Daoy (cell line): ENCODE results near the gene LIN28B. TPM values are rescaled to one million over a fixed set of nuclear protein-coding genes. Genes with fewer than 3 reads are reported as not detected.
"Not testable (repeated sequence)": the region's sequence is repeated elsewhere in the genome, so short reads cannot be mapped to it uniquely, and the experiment has no call there.

Experiments
- DNase-seq: peaks from one replicate; pipeline ENCODE4 v3.0.0-alpha.2; 2015; ENCODE audit warnings: low read depth
- total RNA-seq: library from RNA; depleted of rRNA; stranded (reverse); fragments of >200 nt; shearing (Covaris generic); gene quantifications from 2 replicates; pipeline ENCODE4 v1.2.3, GENCODE V29; 2014; rRNA removed

LIN28B gene
- 6.5 and 7.3 TPM in 2 replicates for total RNA-seq

GRCh38 chr6:104956731-104957294, at the start of gene LIN28B:
TSS of gene LIN28B (plus strand) at chr6:104957107. CDS start at chr6:104957251, 144 bp downstream.
- peak; percentile 57 for DNase-seq

GRCh38 chr6:104908031-104908887, 48.6 kb upstream of the LIN28B start:
- peak; percentile 25 for DNase-seq

GRCh38 chr6:104908888-104909525, 47.9 kb upstream of the LIN28B start:
- DNase-seq, result no peak

- no peak for DNase-seq
Observed at GRCh38 chr6:104921896-104922295, 35.0 kb upstream of the LIN28B start.

GRCh38 chr6:104928141-104928540, 28.8 kb upstream of the LIN28B start:
- DNase-seq, result peak; percentile 35

GRCh38 chr6:104929353-104929752, 27.6 kb upstream of the LIN28B start:
- DNase-seq, result no peak

GRCh38 chr6:104930939-104931338, 26.0 kb upstream of the LIN28B start:
- DNase-seq, result no peak

GRCh38 chr6:104936766-104937535, 20.0 kb upstream of the LIN28B start:
- no peak for DNase-seq

GRCh38 chr6:104940238-104940892, 16.5 kb upstream of the LIN28B start:
- no peak for DNase-seq

GRCh38 chr6:104940893-104941728, 15.8 kb upstream of the LIN28B start:
- DNase-seq, result no peak

GRCh38 chr6:104941729-104942091, 15.2 kb upstream of the LIN28B start:
- no peak for DNase-seq

- peak; percentile 25 for DNase-seq
Observed at GRCh38 chr6:104943781-104944180, 13.1 kb upstream of the LIN28B start.

GRCh38 chr6:104949206-104949605, 7.7 kb upstream of the LIN28B start:
- DNase-seq, result no peak

GRCh38 chr6:104951677-104952076, 5.2 kb upstream of the LIN28B start:
- no peak for DNase-seq

GRCh38 chr6:104952911-104953399, 4.0 kb upstream of the LIN28B start:
- DNase-seq, result no peak

- not testable (repeated sequence) for DNase-seq
Observed at GRCh38 chr6:104953400-104954189, 3.3 kb upstream of the LIN28B start.

GRCh38 chr6:104954190-104954797, 2.6 kb upstream of the LIN28B start:
- no peak for DNase-seq

- DNase-seq, result no peak
Observed at GRCh38 chr6:104955491-104955890, 1.4 kb upstream of the LIN28B start.
